ENCODE results near the gene DTX1.
"Not testable (repeated sequence)": the region's sequence is repeated elsewhere in the genome, so short reads cannot be mapped to it uniquely, and the experiment has no call there.

- not testable (repeated sequence) for TF ChIP-seq RXRA (IDR thresholded peaks at IDR 0.05); CTCF (IDR thresholded peaks at IDR 0.05; ENCODE audit: low read depth, low read length, missing input control)
Measured at GRCh38 chr12:113117684-113118083, 61.2 kb downstream of the DTX1 start.

Data from liver (tissue), 3 donors.